GM12892 (cell line): Measurements from ENCODE around the gene DUSP28.

Experiments used
- POLR2A ChIP-seq: IDR thresholded peaks from 2 replicates; pipeline ENCODE4 v1.6.1; 2011; ENCODE audit warnings: low read depth, low read length, control low read depth
- POLR2AphosphoS5 ChIP-seq: IDR thresholded peaks from 2 replicates; pipeline ENCODE4 v1.6.1; 2011; ENCODE audit warnings: low read depth, low read length, control low read depth
- TAF1 ChIP-seq: IDR thresholded peaks from 2 replicates; pipeline ENCODE4 v1.6.1; 2011; ENCODE audit warnings: low read depth, mild to moderate bottlenecking, control low read depth, low read length, borderline replicate concordance

GRCh38 chr2:240573516-240574385 is 13.6 kb downstream of the DUSP28 start:
- no peak for TF ChIP-seq POLR2A
- no peak for TF ChIP-seq POLR2AphosphoS5
- TF ChIP-seq TAF1, result no peak
